ENCODE results near the gene EBF4. TPM values are rescaled to one million over a fixed set of nuclear protein-coding genes. Genes with fewer than 3 reads are reported as not detected.

The EBF4 gene
- total and polyA plus RNA-seq, 2 of the 8 experiments (the other 6 are each of a cell fraction or from before 2014, with no cell fraction given) = 1.2 to 2.9 TPM

- no peak for TF ChIP-seq CBX8 (IDR thresholded peaks at IDR 0.05; ENCODE audit: borderline replicate concordance, low read depth, low read length)
- no peak for TF ChIP-seq NANOG (IDR thresholded peaks at IDR 0.05; ENCODE audit: insufficient read depth, low read depth, low read length, poor library complexity, severe bottlenecking)
These were observed 306 bp downstream of the EBF4 start (continued) for GRCh38 chr20:2692886-2693285.

All from H1 (cell line).